Measurements from ENCODE around the gene GUCA2A. TPM values are rescaled to one million over a fixed set of nuclear protein-coding genes. Genes with fewer than 3 reads are reported as not detected.

Gene GUCA2A
- total and polyA plus RNA-seq, 2 donors from 2014 or later: not detected

GRCh38 chr1:42163114-42163513 lies 1.4 kb downstream of the GUCA2A start:
- no peak overlapping the region for H3K9ac ChIP-seq (ENCODE audit: low read length in 3 of 3)
- H3K9me3 ChIP-seq (ENCODE audit: control insufficient read depth in 2 of 3, insufficient read depth in 1 of 3, low read length in 3 of 3): peaks cover 0 to 7% (median 0%) of the 10 kb centered on the region in 3 donors
- intact Hi-C loops (cut with DNase I): no loop called here
- no peak overlapping the region for H3K4me3 ChIP-seq (ENCODE audit: low read length in 3 of 3)
- FAIRE-seq (no peak), DNase-seq (no peak)
- H3K36me3 ChIP-seq (ENCODE audit: control insufficient read depth in 2 of 3, insufficient read depth in 3 of 3, low read length in 3 of 3): no peaks in the 10 kb centered on the region
- H3K27ac ChIP-seq (ENCODE audit: low read depth in 2 of 2, low read length in 2 of 2): no peak overlapping the region
- peaks cover 0 to 7% (median 2%) of the 10 kb centered on the region in 3 donors for H3K4me1 ChIP-seq (ENCODE audit: control insufficient read depth in 2 of 3, insufficient read depth in 2 of 3, low read depth in 1 of 3, low read length in 3 of 3)
- H3K27me3 ChIP-seq (ENCODE audit: control insufficient read depth, insufficient read depth, low read length): no peaks in the 10 kb centered on the region
- TF ChIP-seq, protein P1, sequence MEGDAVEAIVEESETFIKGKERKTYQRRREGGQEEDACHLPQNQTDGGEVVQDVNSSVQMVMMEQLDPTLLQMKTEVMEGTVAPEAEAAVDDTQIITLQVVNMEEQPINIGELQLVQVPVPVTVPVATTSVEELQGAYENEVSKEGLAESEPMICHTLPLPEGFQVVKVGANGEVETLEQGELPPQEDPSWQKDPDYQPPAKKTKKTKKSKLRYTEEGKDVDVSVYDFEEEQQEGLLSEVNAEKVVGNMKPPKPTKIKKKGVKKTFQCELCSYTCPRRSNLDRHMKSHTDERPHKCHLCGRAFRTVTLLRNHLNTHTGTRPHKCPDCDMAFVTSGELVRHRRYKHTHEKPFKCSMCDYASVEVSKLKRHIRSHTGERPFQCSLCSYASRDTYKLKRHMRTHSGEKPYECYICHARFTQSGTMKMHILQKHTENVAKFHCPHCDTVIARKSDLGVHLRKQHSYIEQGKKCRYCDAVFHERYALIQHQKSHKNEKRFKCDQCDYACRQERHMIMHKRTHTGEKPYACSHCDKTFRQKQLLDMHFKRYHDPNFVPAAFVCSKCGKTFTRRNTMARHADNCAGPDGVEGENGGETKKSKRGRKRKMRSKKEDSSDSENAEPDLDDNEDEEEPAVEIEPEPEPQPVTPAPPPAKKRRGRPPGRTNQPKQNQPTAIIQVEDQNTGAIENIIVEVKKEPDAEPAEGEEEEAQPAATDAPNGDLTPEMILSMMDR (IDR thresholded peaks at IDR 0.05; ENCODE audit: borderline replicate concordance, extremely low read depth, insufficient read depth): no peak

DNA sequence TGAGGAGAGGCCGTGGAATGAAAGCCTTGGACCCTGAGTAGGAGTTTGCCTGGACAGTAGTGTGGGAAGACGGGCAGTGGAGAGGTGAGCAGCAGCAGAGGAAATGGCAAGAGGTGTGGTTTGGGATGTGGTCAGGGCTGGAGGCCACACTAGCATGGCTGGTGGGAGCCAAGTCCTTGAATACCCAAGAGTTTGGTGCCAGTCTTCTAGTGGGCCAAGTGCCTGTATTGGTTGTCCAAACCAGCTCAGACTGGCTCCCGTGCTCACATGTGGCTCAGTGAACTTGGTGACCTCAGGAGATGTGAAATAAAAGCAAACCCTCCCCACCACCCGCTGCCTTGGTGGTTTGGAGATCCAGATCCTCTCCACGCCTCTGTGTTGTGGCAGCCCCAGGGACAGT lies 2.4 kb downstream of the GUCA2A start:
- Histone ChIP-seq H3K9ac (ENCODE audit: low read length in 3 of 3) (no peak overlapping the region), H3K36me3 (ENCODE audit: control insufficient read depth in 2 of 3, insufficient read depth in 3 of 3, low read length in 3 of 3) (no peaks in the 10 kb centered on the region), H3K4me3 (ENCODE audit: low read length in 3 of 3) (no peak overlapping the region), H3K4me1 (ENCODE audit: control insufficient read depth in 2 of 3, insufficient read depth in 2 of 3, low read depth in 1 of 3, low read length in 3 of 3) (peaks cover 0 to 7% (median 2%) of the 10 kb centered on the region in 3 donors), H3K9me3 (ENCODE audit: control insufficient read depth in 2 of 3, insufficient read depth in 1 of 3, low read length in 3 of 3) (peaks cover 0 to 7% (median 0%) of the 10 kb centered on the region in 3 donors), H3K27ac (ENCODE audit: low read depth in 2 of 2, low read length in 2 of 2) (no peak overlapping the region), H3K27me3 (ENCODE audit: control insufficient read depth, insufficient read depth, low read length) (no peaks in the 10 kb centered on the region)
- peak in 1 of 5 donors; percentile 12 for DNase-seq
- TF ChIP-seq, protein P1 (IDR thresholded peaks at IDR 0.05; ENCODE audit: borderline replicate concordance, extremely low read depth, insufficient read depth): no peak
- no peak for FAIRE-seq
- intact Hi-C loops (cut with DNase I): no loop called here

GRCh38 chr1:42158189-42158588 lies 6.4 kb downstream of the GUCA2A start:
- Histone ChIP-seq H3K27ac (ENCODE audit: low read depth in 2 of 2, low read length in 2 of 2) (no peak overlapping the region), H3K27me3 (ENCODE audit: control insufficient read depth, insufficient read depth, low read length) (no peaks in the 10 kb centered on the region), H3K4me1 (ENCODE audit: control insufficient read depth in 2 of 3, insufficient read depth in 2 of 3, low read depth in 1 of 3, low read length in 3 of 3) (peaks cover 0 to 2% (median 0%) of the 10 kb centered on the region in 3 donors), H3K9me3 (ENCODE audit: control insufficient read depth in 2 of 3, insufficient read depth in 1 of 3, low read length in 3 of 3) (peaks cover 0 to 7% (median 0%) of the 10 kb centered on the region in 3 donors), H3K36me3 (ENCODE audit: control insufficient read depth in 2 of 3, insufficient read depth in 3 of 3, low read length in 3 of 3) (no peaks in the 10 kb centered on the region), H3K4me3 (ENCODE audit: low read length in 3 of 3) (no peak overlapping the region), H3K9ac (ENCODE audit: low read length in 3 of 3) (no peak overlapping the region)
- FAIRE-seq (no peak), DNase-seq (no peak)
- TF ChIP-seq, protein P1 (IDR thresholded peaks at IDR 0.05; ENCODE audit: borderline replicate concordance, extremely low read depth, insufficient read depth): no peak
- intact Hi-C loops (cut with DNase I): no loop called here

- Histone ChIP-seq H3K4me1 (ENCODE audit: control insufficient read depth in 2 of 3, insufficient read depth in 2 of 3, low read depth in 1 of 3, low read length in 3 of 3) (peaks cover 0 to 2% (median 0%) of the 10 kb centered on the region in 3 donors), H3K9me3 (ENCODE audit: control insufficient read depth in 2 of 3, insufficient read depth in 1 of 3, low read length in 3 of 3) (peaks cover 0 to 7% (median 0%) of the 10 kb centered on the region in 3 donors), H3K27me3 (ENCODE audit: control insufficient read depth, insufficient read depth, low read length) (no peaks in the 10 kb centered on the region), H3K9ac (ENCODE audit: low read length in 3 of 3) (no peak overlapping the region), H3K4me3 (ENCODE audit: low read length in 3 of 3) (no peak overlapping the region), H3K27ac (ENCODE audit: low read depth in 2 of 2, low read length in 2 of 2) (no peak overlapping the region), H3K36me3 (ENCODE audit: control insufficient read depth in 2 of 3, insufficient read depth in 3 of 3, low read length in 3 of 3) (no peaks in the 10 kb centered on the region)
- TF ChIP-seq, protein P1 (IDR thresholded peaks at IDR 0.05; ENCODE audit: borderline replicate concordance, extremely low read depth, insufficient read depth): no peak
- no peak for FAIRE-seq
- intact Hi-C loops (cut with DNase I): no loop called here
- DNase-seq: no peak
Measured at GRCh38 chr1:42157667-42158066, 6.9 kb downstream of the GUCA2A start.

All from kidney (tissue), 14 donors.